ENCODE measurements around the gene MINDY1. TPM values are rescaled to one million over a fixed set of nuclear protein-coding genes. Genes with fewer than 3 reads are reported as not detected.

Gene MINDY1
- total RNA-seq (2021; ENCODE audit: unreplicated experiment), result 15.8 TPM
- 19.1 TPM for polyA plus RNA-seq (2012; ENCODE audit: insufficient read length)
- percentile 49 among the genes with signal in this experiment for Bru-seq, nascent RNA
- percentile 61 among the genes with signal in this experiment for BruChase-seq, experiment 1, labeled RNA remaining after a 2-hour chase
- percentile 71 among the genes with signal in this experiment for BruChase-seq, experiment 2, labeled RNA remaining after a 6-hour chase
- long read RNA-seq, partial matches to known transcripts, result 6 of 17 reads
- long read RNA-seq, other reads (novel, unspliced or antisense), result 11 of 17 reads

- TSS peak; percentile 75 for BruUV-seq (replicated peaks)
- peak within 1 kb of the TSS; percentile 91 to 95 for H3K4me3 ChIP-seq (ENCODE audit: low read depth in 2 of 2, low read length in 2 of 2)
- intact Hi-C loops (cut with micrococcal nuclease; ENCODE audit: unreplicated experiment) (no loop called here), in situ Hi-C loops (cut with HindIII; ENCODE audit: low pct_unique_long_range_greater_than_20kb, low sequenced_read_pairs) (no loop called here)
- CTCF ChIA-PET, result interaction anchor here (0.5 to 1.5 kb wide), 9 partner anchors 10 to 751 kb away, joined by 3 to 13 read pairs (median 4); no protein-coding TSS in a partner anchor
- no peaks in the 10 kb centered on the region for H3K27me3 ChIP-seq (ENCODE audit: control insufficient read depth, insufficient read depth, low read length)
- no peaks in the 10 kb centered on the region for H3K36me3 ChIP-seq (ENCODE audit: control insufficient read depth, insufficient read depth, low read length)
- DNase-seq (ENCODE audit: low read depth, low spot score) (no peak), ATAC-seq (peak; percentile 88)
- no peak for TF ChIP-seq SIN3A (IDR thresholded peaks at IDR 0.05; ENCODE audit: borderline replicate concordance, insufficient read depth, low read depth, low read length)
- no peak for TF ChIP-seq POLR2AphosphoS5 (IDR thresholded peaks at IDR 0.05; ENCODE audit: low read depth, low read length)
- TF ChIP-seq TCF7L2 (IDR thresholded peaks at IDR 0.05; ENCODE audit: low read depth, low read length), result no peak
- TF ChIP-seq REST (IDR thresholded peaks at IDR 0.05; ENCODE audit: insufficient read depth in 1 of 2, low read depth in 2 of 2, low read length in 1 of 2), result peak in 1 of 2 experiments; percentile 28; a peak in 1 of 4 replicates
- peak; percentile 71; the same call in 1 of the 2 replicates for TF ChIP-seq CTCF (IDR thresholded peaks at IDR 0.05)
- H3K4me1 ChIP-seq (ENCODE audit: control insufficient read depth, insufficient read depth, low read length), result peaks cover 7% of the 10 kb centered on the region
- peak within 1 kb of the TSS; percentile 90 for H3K27ac ChIP-seq (ENCODE audit: low read length)
- POLR2A ChIA-PET, result interaction anchor here (0.5 to 1.1 kb wide), 7 partner anchors 26 to 667 kb away, joined by 3 to 11 read pairs (median 5); no protein-coding TSS in a partner anchor
- no peaks in the 10 kb centered on the region for H3K9me3 ChIP-seq (ENCODE audit: control insufficient read depth, insufficient read depth, low read depth, low read length)
Observed at GRCh38 chr1:151006327-151007052, at the start of gene MINDY1. Gene MINDY1, minus strand, starts transcription at chr1:151006902. Its CDS starts 4,285 bp downstream, at chr1:151002617.

GRCh38 chr1:151056149-151056548 lies 49.4 kb upstream of the MINDY1 start:
- no peaks in the 10 kb centered on the region for H3K27me3 ChIP-seq (ENCODE audit: control insufficient read depth, insufficient read depth, low read length)
- peak overlapping the region; percentile 45; the same call in 1 of the 2 replicates for H3K27ac ChIP-seq (ENCODE audit: low read length)
- CTCF ChIA-PET, result no interaction called here
- POLR2A ChIA-PET, result no interaction called here
- intact Hi-C loops (cut with micrococcal nuclease; ENCODE audit: unreplicated experiment), result no loop called here
- H3K4me3 ChIP-seq (ENCODE audit: low read depth in 2 of 2, low read length in 2 of 2), result no peak overlapping the region
- in situ Hi-C loops (cut with HindIII; ENCODE audit: low pct_unique_long_range_greater_than_20kb, low sequenced_read_pairs), result no loop called here
- peaks cover 21% of the 10 kb centered on the region for H3K36me3 ChIP-seq (ENCODE audit: control insufficient read depth, insufficient read depth, low read length)
- ATAC-seq, result no peak
- BruUV-seq (replicated peaks), result no TSS peak
- peaks cover 21% of the 10 kb centered on the region for H3K4me1 ChIP-seq (ENCODE audit: control insufficient read depth, insufficient read depth, low read length)
- DNase-seq (ENCODE audit: low read depth, low spot score), result no peak
- no peaks in the 10 kb centered on the region for H3K9me3 ChIP-seq (ENCODE audit: control insufficient read depth, insufficient read depth, low read depth, low read length)
- TF ChIP-seq REST (IDR thresholded peaks at IDR 0.05; ENCODE audit: insufficient read depth in 1 of 2, low read depth in 2 of 2, low read length in 1 of 2), result no peak
- TF ChIP-seq POLR2AphosphoS5 (IDR thresholded peaks at IDR 0.05; ENCODE audit: low read depth, low read length), result no peak
- TF ChIP-seq TCF7L2 (IDR thresholded peaks at IDR 0.05; ENCODE audit: low read depth, low read length), result no peak
- no peak for TF ChIP-seq SIN3A (IDR thresholded peaks at IDR 0.05; ENCODE audit: borderline replicate concordance, insufficient read depth, low read depth, low read length)
- TF ChIP-seq CTCF (IDR thresholded peaks at IDR 0.05), result no peak
